Neuronal stem cell (in vitro differentiated cells): ENCODE data around the gene SLC25A1.
A peak's percentile ranks its signal among the peaks of the same experiment; 100 is the strongest.

Experiments
- DNase-seq: peaks from one replicate; pipeline ENCODE4 v3.0.0-alpha.2; 2013; ENCODE audit warnings: low spot score
- H2AFZ ChIP-seq: one replicate; pipeline ENCODE4 v1.6.1; 2013; ENCODE audit warnings: mild to moderate bottlenecking, low read length, inconsistent platforms
- H2AK5ac ChIP-seq: 2 replicates; pipeline ENCODE4 v1.6.1; 2013; ENCODE audit warnings: low read depth, mild to moderate bottlenecking, inconsistent platforms, low read length, moderate library complexity, mixed read lengths
- H2BK120ac ChIP-seq: 2 replicates; pipeline ENCODE4 v1.6.1; 2013; ENCODE audit warnings: low read depth, mild to moderate bottlenecking, inconsistent platforms, low read length, moderate library complexity, mixed read lengths
- H2BK12ac ChIP-seq: one replicate; pipeline ENCODE4 v1.6.1; 2013; ENCODE audit warnings: low read length, inconsistent platforms
- H2BK15ac ChIP-seq: 2 replicates; pipeline ENCODE4 v1.6.1; 2013; ENCODE audit warnings: mild to moderate bottlenecking, low read length, inconsistent platforms, mixed read lengths
- H2BK5ac ChIP-seq: one replicate; pipeline ENCODE4 v1.6.1; 2013; ENCODE audit warnings: inconsistent platforms, mild to moderate bottlenecking, low read length, moderate library complexity
- H3K14ac ChIP-seq: one replicate; pipeline ENCODE4 v1.6.1; 2013; ENCODE audit warnings: low read length, inconsistent platforms
- H3K18ac ChIP-seq: 2 replicates; pipeline ENCODE4 v1.6.1; 2013; ENCODE audit warnings: low read length, inconsistent platforms
- H3K23ac ChIP-seq: 2 replicates; pipeline ENCODE4 v1.6.1; 2013; ENCODE audit warnings: low read depth, mild to moderate bottlenecking, mixed read lengths, low read length, inconsistent platforms; ENCODE audit not compliant: poor library complexity
- H3K27ac ChIP-seq: replicated peaks from 3 replicates; pipeline ENCODE4 v1.5.1; 2013; ENCODE audit warnings: low read length, inconsistent platforms
- H3K27me3 ChIP-seq, 3 experiments: 2 replicates each; pipeline ENCODE4 v1.6.1; 2013; ENCODE audit warnings: low read length in 3 of 3, mild to moderate bottlenecking in 2 of 3, inconsistent platforms in 1 of 3, low read depth in 1 of 3, mixed read lengths in 1 of 3, moderate library complexity in 1 of 3; ENCODE audit not compliant: control insufficient read depth in 3 of 3, insufficient read depth in 3 of 3
- H3K36me3 ChIP-seq, 2 donors: replicated peaks in 1 of 2; 2 replicates each; pipeline ENCODE4 v1.6.1; 2013; ENCODE audit warnings: low read length in 2 of 2; ENCODE audit not compliant: control insufficient read depth in 2 of 2, insufficient read depth in 2 of 2
- H3K4ac ChIP-seq: 2 replicates; pipeline ENCODE4 v1.6.1; 2013; ENCODE audit warnings: inconsistent platforms, mild to moderate bottlenecking, low read length, moderate library complexity
- H3K4me1 ChIP-seq, 2 donors: 1 replicate in 1 of 2; 2 replicates in 1 of 2; pipeline ENCODE4 v1.6.1; 2013; ENCODE audit warnings: low read length in 2 of 2, low read depth in 1 of 2; ENCODE audit not compliant: control insufficient read depth in 2 of 2, insufficient read depth in 1 of 2
- H3K4me2 ChIP-seq: one replicate; pipeline ENCODE4 v1.6.1; 2013; ENCODE audit warnings: mild to moderate bottlenecking, low read length, inconsistent platforms; ENCODE audit not compliant: insufficient read depth, poor library complexity, severe bottlenecking
- H3K4me3 ChIP-seq, 2 donors: 2 replicates each; pipeline ENCODE4 v1.5.1; 2013; ENCODE audit warnings: low read length in 2 of 2, mild to moderate bottlenecking in 2 of 2, inconsistent platforms in 1 of 2, moderate library complexity in 1 of 2
- H3K79me1 ChIP-seq: one replicate; pipeline ENCODE4 v1.6.1; 2013; ENCODE audit warnings: low read depth, mild to moderate bottlenecking, inconsistent platforms, low read length, moderate library complexity
- H3K9ac ChIP-seq: one replicate; pipeline ENCODE4 v1.6.1; 2013; ENCODE audit warnings: mild to moderate bottlenecking, low read depth, low read length, inconsistent platforms; ENCODE audit not compliant: poor library complexity
- H3K9me3 ChIP-seq, 2 donors: replicated peaks in 1 of 2; 2 replicates each; pipeline versions ENCODE3 to v1.6.1; 2013; ENCODE audit warnings: low read length in 2 of 2, mild to moderate bottlenecking in 2 of 2, inconsistent platforms in 1 of 2, low read depth in 1 of 2, mixed read lengths in 1 of 2, moderate library complexity in 1 of 2; ENCODE audit not compliant: control insufficient read depth in 2 of 2, insufficient read depth in 1 of 2
- H4K8ac ChIP-seq: one replicate; pipeline ENCODE4 v1.6.1; 2013; ENCODE audit warnings: low read depth, mild to moderate bottlenecking, inconsistent platforms, low read length, moderate library complexity
- H4K91ac ChIP-seq: one replicate; pipeline ENCODE4 v1.6.1; 2013; ENCODE audit warnings: low read length, low read depth, mild to moderate bottlenecking, inconsistent platforms; ENCODE audit not compliant: poor library complexity
- WGBS, 2 donors: extraction: QIAGEN DNeasy Blood & Tissue Kit; methylation state at CpG; one replicate each; pipeline ENCODE4 v1.1.7; 2013; ENCODE audit warnings: missing lambda C conversion rate in 2 of 2, mixed read lengths in 1 of 2; ENCODE audit not compliant: insufficient read length in 2 of 2, insufficient replicate concordance in 1 of 2; ENCODE audit errors: extremely low coverage in 2 of 2; 5-methylcytosine and 5-hydroxymethylcytosine counted together

SLC25A1 gene

DNA sequence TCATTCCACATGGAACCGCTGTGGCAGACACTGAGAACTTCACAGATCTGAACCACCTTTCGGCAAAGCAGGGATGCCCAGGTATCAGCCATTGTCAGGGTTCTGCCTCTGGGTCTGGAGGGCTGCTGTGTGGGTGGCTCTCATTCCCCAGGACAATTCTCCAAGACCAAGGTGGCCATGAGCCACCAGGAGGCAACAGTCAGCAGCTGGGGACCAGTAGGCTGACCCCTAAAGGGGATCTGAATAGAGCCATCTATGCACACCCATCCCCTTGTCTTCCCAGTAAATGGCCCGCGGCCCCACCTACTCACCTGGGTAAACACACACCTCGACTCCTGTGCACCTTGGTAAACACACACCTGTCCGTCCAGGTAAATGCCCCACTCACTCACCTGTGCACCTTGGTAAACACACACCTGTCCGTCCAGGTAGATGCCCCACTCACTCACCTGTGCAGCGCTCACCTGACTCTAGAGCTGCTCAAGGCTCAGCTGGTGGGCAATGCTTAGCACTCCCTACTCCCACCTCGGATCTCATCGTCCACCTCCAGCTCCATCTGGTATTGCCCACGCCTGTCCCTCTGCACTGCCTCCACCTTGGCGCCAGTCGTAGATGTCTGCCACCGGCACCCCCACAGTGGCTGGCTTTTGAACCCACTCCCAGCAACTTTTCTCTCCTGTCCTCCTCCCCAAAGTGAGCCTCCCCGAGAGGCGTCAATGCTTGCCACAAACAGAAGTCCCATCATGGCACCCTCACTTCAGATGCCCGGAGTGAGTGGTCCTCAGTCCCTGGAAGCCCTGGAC lies 10.2 kb downstream of the SLC25A1 start:
- Histone ChIP-seq H4K8ac (no peak overlapping the region), H3K4me2 (no peak overlapping the region), H2BK15ac (no peak overlapping the region), H3K9me3 (peaks cover 0 to 2% of the 10 kb centered on the region in 2 donors), H3K79me1 (peaks cover 16% of the 10 kb centered on the region), H3K27me3 (peaks cover 7 to 46% (median 45%) of the 10 kb centered on the region in 3 experiments), H3K23ac (peak overlapping the region; percentile 86), H2AK5ac (no peak overlapping the region), H3K4me1 (peaks cover 10 to 17% of the 10 kb centered on the region in 2 donors), H3K18ac (no peak overlapping the region), H3K4me3 (no peak overlapping the region), H2BK12ac (no peak overlapping the region), H4K91ac (no peak overlapping the region), H2BK5ac (no peak overlapping the region), H3K27ac (no peak overlapping the region), H2AFZ (no peak overlapping the region), H3K4ac (no peak overlapping the region), H3K9ac (no peak overlapping the region), H3K36me3 (no peaks in the 10 kb centered on the region), H2BK120ac (no peak overlapping the region), H3K14ac (no peak overlapping the region)
- no peak for DNase-seq
- WGBS, 2 donors, result no CpG with 5 or more reads among the region's 17 CpGs

GRCh38 chr22:19167106-19167869 lies 11.2 kb downstream of the SLC25A1 start:
- Histone ChIP-seq H3K4ac (no peak overlapping the region), H3K18ac (no peak overlapping the region), H3K27me3 (peaks cover 7 to 49% (median 45%) of the 10 kb centered on the region in 3 experiments), H2BK120ac (no peak overlapping the region), H3K9me3 (peaks cover 0 to 2% of the 10 kb centered on the region in 2 donors), H4K8ac (no peak overlapping the region), H2AFZ (no peak overlapping the region), H2BK5ac (no peak overlapping the region), H2BK15ac (no peak overlapping the region), H3K36me3 (no peaks in the 10 kb centered on the region), H3K14ac (no peak overlapping the region), H3K4me3 (no peak overlapping the region), H3K27ac (no peak overlapping the region), H4K91ac (no peak overlapping the region), H3K9ac (no peak overlapping the region), H3K4me2 (no peak overlapping the region), H3K79me1 (peaks cover 7% of the 10 kb centered on the region), H2BK12ac (no peak overlapping the region), H2AK5ac (no peak overlapping the region), H3K4me1 (peaks cover 5 to 14% of the 10 kb centered on the region in 2 donors), H3K23ac (peak overlapping the region; percentile 89)
- no peak for DNase-seq
- WGBS, 2 donors, result no CpG with 5 or more reads among the region's 13 CpGs

DNA sequence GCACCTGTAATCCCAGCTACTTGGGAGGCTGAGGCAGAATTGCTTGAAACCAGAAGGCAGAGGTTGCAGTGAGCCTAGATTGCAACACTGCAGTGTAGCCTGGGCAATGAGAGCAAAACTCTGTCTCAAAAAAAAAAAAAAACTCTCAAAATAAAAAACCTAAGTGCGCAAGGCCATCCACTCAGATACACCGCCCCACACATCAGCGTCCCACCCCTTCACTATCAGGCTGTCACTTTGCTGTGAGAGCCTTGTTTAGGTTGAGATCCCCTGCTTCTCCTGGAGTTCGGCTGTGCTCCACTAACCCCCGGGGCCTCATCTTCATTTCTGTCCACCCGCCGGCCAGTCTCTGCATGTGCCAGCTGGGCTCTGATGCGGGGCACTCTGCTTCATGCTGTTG lies 12.1 kb downstream of the SLC25A1 start:
- Histone ChIP-seq H3K36me3 (no peaks in the 10 kb centered on the region), H2BK15ac (no peak overlapping the region), H3K9me3 (peaks cover 0 to 2% of the 10 kb centered on the region in 2 donors), H2BK5ac (no peak overlapping the region), H2BK120ac (no peak overlapping the region), H3K9ac (no peak overlapping the region), H3K18ac (no peak overlapping the region), H3K4me2 (no peak overlapping the region), H3K27ac (no peak overlapping the region), H3K4me3 (no peak overlapping the region), H3K27me3 (peaks cover 7 to 52% (median 50%) of the 10 kb centered on the region in 3 experiments), H3K23ac (peak overlapping the region; percentile 89), H3K4me1 (peaks cover 3 to 12% of the 10 kb centered on the region in 2 donors), H2BK12ac (no peak overlapping the region), H4K8ac (no peak overlapping the region), H3K79me1 (no peaks in the 10 kb centered on the region), H2AFZ (no peak overlapping the region), H4K91ac (no peak overlapping the region), H2AK5ac (no peak overlapping the region), H3K4ac (no peak overlapping the region), H3K14ac (no peak overlapping the region)
- no CpG with 5 or more reads among the region's 8 CpGs for WGBS, 2 donors
- DNase-seq, result no peak

DNA sequence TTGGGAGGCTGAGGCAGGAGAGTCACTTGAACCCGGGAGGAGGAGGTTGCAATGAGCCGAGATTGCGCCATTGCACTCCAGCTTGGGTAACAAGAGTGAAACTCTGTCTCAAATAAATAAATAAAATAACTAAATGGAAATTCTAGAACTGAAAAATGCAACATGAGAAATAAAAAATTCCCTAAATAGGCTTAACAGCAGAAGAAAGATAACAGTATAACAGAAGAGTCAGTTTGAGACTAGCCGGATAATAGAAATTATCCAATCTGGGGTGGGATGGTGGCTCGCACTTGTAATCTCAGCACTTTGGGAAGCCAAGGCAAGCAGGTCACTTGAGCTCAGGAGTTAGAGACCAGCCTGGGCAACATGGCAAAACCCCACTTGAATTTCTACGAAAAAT lies 14.1 kb downstream of the SLC25A1 start:
- Histone ChIP-seq H2BK120ac (no peak overlapping the region), H3K9ac (no peak overlapping the region), H3K4me2 (no peak overlapping the region), H3K36me3 (no peaks in the 10 kb centered on the region), H3K27ac (no peak overlapping the region), H4K91ac (no peak overlapping the region), H3K79me1 (no peaks in the 10 kb centered on the region), H3K4me3 (no peak overlapping the region), H2BK5ac (no peak overlapping the region), H3K14ac (no peak overlapping the region), H3K27me3 (peaks cover 4 to 44% (median 35%) of the 10 kb centered on the region in 3 experiments), H4K8ac (no peak overlapping the region), H2BK12ac (no peak overlapping the region), H2AFZ (no peak overlapping the region), H3K4ac (no peak overlapping the region), H3K18ac (no peak overlapping the region), H2BK15ac (no peak overlapping the region), H3K23ac (no peak overlapping the region), H2AK5ac (no peak overlapping the region), H3K4me1 (no peaks in the 10 kb centered on the region), H3K9me3 (peaks cover 0 to 2% of the 10 kb centered on the region in 2 donors)
- no peak for DNase-seq
- no CpG with 5 or more reads among the region's 6 CpGs for WGBS, 2 donors
